ENCODE results near the gene SYPL1.

DNA sequence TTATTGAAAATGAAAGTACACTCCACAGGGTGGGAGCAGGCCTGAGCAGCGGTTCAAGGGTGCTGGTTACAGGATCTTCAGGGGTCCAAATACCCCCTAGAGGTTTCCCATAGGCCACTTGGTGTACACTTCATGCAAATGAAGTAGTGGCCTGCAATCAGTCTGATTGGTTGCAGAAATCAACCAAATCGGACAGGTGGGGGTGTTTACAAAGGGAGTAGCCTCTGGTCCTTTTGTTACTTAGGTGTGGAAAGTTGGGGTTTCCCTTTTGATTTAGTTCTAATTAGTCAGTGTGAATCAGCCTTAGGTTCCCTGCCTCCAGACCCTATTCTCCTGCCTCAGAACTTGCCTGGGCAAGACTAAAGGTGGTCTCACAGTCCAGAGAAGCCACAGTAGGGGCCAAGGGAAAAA is 49.6 kb downstream of the SYPL1 start:
- TF ChIP-seq, protein P1, sequence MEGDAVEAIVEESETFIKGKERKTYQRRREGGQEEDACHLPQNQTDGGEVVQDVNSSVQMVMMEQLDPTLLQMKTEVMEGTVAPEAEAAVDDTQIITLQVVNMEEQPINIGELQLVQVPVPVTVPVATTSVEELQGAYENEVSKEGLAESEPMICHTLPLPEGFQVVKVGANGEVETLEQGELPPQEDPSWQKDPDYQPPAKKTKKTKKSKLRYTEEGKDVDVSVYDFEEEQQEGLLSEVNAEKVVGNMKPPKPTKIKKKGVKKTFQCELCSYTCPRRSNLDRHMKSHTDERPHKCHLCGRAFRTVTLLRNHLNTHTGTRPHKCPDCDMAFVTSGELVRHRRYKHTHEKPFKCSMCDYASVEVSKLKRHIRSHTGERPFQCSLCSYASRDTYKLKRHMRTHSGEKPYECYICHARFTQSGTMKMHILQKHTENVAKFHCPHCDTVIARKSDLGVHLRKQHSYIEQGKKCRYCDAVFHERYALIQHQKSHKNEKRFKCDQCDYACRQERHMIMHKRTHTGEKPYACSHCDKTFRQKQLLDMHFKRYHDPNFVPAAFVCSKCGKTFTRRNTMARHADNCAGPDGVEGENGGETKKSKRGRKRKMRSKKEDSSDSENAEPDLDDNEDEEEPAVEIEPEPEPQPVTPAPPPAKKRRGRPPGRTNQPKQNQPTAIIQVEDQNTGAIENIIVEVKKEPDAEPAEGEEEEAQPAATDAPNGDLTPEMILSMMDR (IDR thresholded peaks at IDR 0.05; ENCODE audit: insufficient read depth, low read length) = no peak
- no peak for TF ChIP-seq GABPA (IDR thresholded peaks at IDR 0.05; ENCODE audit: low read depth)
- TF ChIP-seq, protein P2, sequence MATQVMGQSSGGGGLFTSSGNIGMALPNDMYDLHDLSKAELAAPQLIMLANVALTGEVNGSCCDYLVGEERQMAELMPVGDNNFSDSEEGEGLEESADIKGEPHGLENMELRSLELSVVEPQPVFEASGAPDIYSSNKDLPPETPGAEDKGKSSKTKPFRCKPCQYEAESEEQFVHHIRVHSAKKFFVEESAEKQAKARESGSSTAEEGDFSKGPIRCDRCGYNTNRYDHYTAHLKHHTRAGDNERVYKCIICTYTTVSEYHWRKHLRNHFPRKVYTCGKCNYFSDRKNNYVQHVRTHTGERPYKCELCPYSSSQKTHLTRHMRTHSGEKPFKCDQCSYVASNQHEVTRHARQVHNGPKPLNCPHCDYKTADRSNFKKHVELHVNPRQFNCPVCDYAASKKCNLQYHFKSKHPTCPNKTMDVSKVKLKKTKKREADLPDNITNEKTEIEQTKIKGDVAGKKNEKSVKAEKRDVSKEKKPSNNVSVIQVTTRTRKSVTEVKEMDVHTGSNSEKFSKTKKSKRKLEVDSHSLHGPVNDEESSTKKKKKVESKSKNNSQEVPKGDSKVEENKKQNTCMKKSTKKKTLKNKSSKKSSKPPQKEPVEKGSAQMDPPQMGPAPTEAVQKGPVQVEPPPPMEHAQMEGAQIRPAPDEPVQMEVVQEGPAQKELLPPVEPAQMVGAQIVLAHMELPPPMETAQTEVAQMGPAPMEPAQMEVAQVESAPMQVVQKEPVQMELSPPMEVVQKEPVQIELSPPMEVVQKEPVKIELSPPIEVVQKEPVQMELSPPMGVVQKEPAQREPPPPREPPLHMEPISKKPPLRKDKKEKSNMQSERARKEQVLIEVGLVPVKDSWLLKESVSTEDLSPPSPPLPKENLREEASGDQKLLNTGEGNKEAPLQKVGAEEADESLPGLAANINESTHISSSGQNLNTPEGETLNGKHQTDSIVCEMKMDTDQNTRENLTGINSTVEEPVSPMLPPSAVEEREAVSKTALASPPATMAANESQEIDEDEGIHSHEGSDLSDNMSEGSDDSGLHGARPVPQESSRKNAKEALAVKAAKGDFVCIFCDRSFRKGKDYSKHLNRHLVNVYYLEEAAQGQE (IDR thresholded peaks at IDR 0.05; ENCODE audit: insufficient replicate concordance, low read depth) = no peak

Measured in HL-60 (cell line).